Adrenal gland (tissue), 12 donors: Measurements from ENCODE around the gene MYMX. TPM values are rescaled to one million over a fixed set of nuclear protein-coding genes. Genes with fewer than 3 reads are reported as not detected.

Experiments used
- DNase-seq, 7 donors: peaks; one replicate each; pipeline ENCODE4 v3.0.0-alpha.2; 2019 to 2020
- H3K27ac ChIP-seq, 5 donors: fragments of 200-600 bp; sonication (generic) in 4 of 5; 1 replicate in 3 of 5; 2 replicates in 2 of 5; pipeline versions ENCODE4 v1.5.1 to v1.8.0; 2016 to 2020; ENCODE audit warnings: mild to moderate bottlenecking in 1 of 5
- H3K27me3 ChIP-seq: fragments of 200-600 bp; 2 replicates; pipeline ENCODE4 v1.8.0; 2021
- H3K36me3 ChIP-seq, 2 donors: fragments of 200-600 bp; replicated peaks in 1 of 2; 1 replicate in 1 of 2; 2 replicates in 1 of 2; pipeline versions ENCODE4 v1.5.1 to v1.8.0; 2018 to 2022
- H3K4me1 ChIP-seq, 2 donors: fragments of 200-600 bp; replicated peaks in 1 of 2; 1 replicate in 1 of 2; 2 replicates in 1 of 2; pipeline versions ENCODE4 v1.5.1 to v1.8.0; 2018 to 2021
- H3K4me3 ChIP-seq, 4 donors: fragments of 200-600 bp; sonication (generic) in 3 of 4; one replicate each; pipeline ENCODE4 v1.5.1; 2016 to 2018
- H3K9me3 ChIP-seq, 3 donors: fragments of 200-600 bp; sonication (generic) in 1 of 3; replicated peaks in 1 of 3; 1 replicate in 2 of 3; 2 replicates in 1 of 3; pipeline versions ENCODE4 v1.5.1 to v1.8.0; 2016 to 2021
- POLR2A ChIP-seq, 2 donors: fragments of 450-650 bp; IDR thresholded peaks; one replicate each; pipeline ENCODE4 v1.6.1; 2017; ENCODE audit warnings: antibody characterized with exemption in 2 of 2, mild to moderate bottlenecking in 2 of 2, moderate library complexity in 1 of 2
- WGBS, 4 donors: extraction: QIAGEN DNeasy Blood & Tissue Kit in 2 of 4; methylation state at CpG; one replicate each; pipeline versions ENCODE4 v1.1.5 to v1.1.7; 2013 to 2017; 5-methylcytosine and 5-hydroxymethylcytosine counted together
- intact Hi-C, 2 donors: fragments of 100-400 bp; cut with DNase I; formaldehyde crosslinking; loops; one replicate each; pipeline versions ENCODE4 v1.14.1 to v1.15.0; 2022 to 2023
- polyA plus RNA-seq, 3 donors: library from polyadenylated mRNA; stranded (reverse); fragments of 200-250 nt in 2 of 3; fragments of 350-450 nt in 1 of 3; fragmentation: Illumina TruSeq in 1 of 3; extraction: RNeasy Lipid Tissue Mini Kit (QIAGEN cat#74804) in 1 of 3; gene quantifications; one replicate each; pipeline ENCODE4 v1.2.3, GENCODE V29; 2013 to 2014
- total RNA-seq, 9 donors: library from RNA; depleted of rRNA in 4 of 9; stranded (reverse); fragments of >200 nt in 4 of 9; fragments of 120-200 nt in 1 of 9; fragmentation: NEBNext Ultra II Directional in 1 of 9; extraction: Animal tissue kit (Norgen Biotek cat#: 25700) in 1 of 9; gene quantifications; one replicate each; pipeline versions ENCODE4 v1.1.0 to v1.2.4, GENCODE V29; 2013 to 2023
- TF ChIP-seq, protein P1 (sequence below), 6 experiments: fragments of 450-650 bp in 4 of 6; fragments of 200-600 bp in 2 of 6; sonication (generic) in 1 of 6; IDR thresholded peaks; 1 replicate in 5 of 6; 2 replicates in 1 of 6; pipeline versions ENCODE4 v1.5.1 to v1.8.0; 2016 to 2021; ENCODE audit warnings: antibody characterized with exemption in 6 of 6, mild to moderate bottlenecking in 2 of 6, moderate library complexity in 1 of 6
- donor health status: healthy with polysubstance abuse.
- donor health status: Bipolar disorder and iron deficiency.
- donor health status: DM: yes; HTN: yes; CAD: no.
- donor health status: DM: no; HTN: no; CAD: no.
- donor health status: DM: no; HTN: no; CAD: no.
- donor health status: DM: yes; HTN: yes; CAD: no.

Gene MYMX
- total and polyA plus RNA-seq, 12 donors: 0.39 to 0.94 TPM; not detected in 10

DNA sequence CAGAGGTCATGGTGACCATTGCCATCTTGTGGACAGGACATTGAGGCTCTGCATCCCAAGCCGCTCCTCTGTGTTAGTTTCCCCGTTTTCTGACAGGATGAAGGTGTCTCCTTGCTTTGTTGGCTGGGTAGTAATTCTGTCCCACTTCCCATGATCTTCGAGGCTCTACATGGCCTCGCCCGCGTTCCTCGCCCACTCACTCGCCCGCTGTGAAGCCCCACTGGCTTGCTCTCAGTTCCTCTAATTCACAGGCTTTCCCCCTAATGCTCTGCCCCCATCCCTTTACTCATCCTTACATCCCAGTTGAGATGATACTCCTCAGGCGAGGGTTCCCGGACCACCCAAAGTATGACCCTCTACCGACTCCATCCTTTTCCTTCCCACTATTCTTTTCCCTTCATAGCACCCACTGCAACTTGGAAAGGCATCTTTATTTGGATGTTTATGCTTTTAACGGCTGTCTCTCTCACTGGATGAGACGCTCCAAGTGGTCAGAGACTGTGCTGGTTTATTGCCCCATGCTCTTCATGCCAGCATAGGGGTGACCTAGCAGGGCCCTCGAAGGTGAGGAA lies 41.1 kb downstream of the MYMX start:
- peaks cover 0 to 34% of the 10 kb centered on the region in 2 donors for H3K36me3 ChIP-seq
- peak overlapping the region in 3 of 5 donors; percentile 85 to 98 (median 92) for H3K27ac ChIP-seq
- H3K27me3 ChIP-seq: no peaks in the 10 kb centered on the region
- no peaks in the 10 kb centered on the region for H3K9me3 ChIP-seq
- peaks cover 13 to 29% of the 10 kb centered on the region in 2 donors for H3K4me1 ChIP-seq
- intact Hi-C loops: no loop called here
- TF ChIP-seq, protein P1, sequence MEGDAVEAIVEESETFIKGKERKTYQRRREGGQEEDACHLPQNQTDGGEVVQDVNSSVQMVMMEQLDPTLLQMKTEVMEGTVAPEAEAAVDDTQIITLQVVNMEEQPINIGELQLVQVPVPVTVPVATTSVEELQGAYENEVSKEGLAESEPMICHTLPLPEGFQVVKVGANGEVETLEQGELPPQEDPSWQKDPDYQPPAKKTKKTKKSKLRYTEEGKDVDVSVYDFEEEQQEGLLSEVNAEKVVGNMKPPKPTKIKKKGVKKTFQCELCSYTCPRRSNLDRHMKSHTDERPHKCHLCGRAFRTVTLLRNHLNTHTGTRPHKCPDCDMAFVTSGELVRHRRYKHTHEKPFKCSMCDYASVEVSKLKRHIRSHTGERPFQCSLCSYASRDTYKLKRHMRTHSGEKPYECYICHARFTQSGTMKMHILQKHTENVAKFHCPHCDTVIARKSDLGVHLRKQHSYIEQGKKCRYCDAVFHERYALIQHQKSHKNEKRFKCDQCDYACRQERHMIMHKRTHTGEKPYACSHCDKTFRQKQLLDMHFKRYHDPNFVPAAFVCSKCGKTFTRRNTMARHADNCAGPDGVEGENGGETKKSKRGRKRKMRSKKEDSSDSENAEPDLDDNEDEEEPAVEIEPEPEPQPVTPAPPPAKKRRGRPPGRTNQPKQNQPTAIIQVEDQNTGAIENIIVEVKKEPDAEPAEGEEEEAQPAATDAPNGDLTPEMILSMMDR (IDR thresholded peaks at IDR 0.05): peak in 3 of 6 experiments; percentile 23 to 45 (median 34)
- TF ChIP-seq POLR2A (IDR thresholded peaks at IDR 0.05): no peak
- no peak for DNase-seq
- WGBS, 4 donors: 23 to 29% (median 26%) methylated on average over 15 of the region's 15 CpGs
- H3K4me3 ChIP-seq: peak overlapping the region in 2 of 4 donors; percentile 92 to 100

DNA sequence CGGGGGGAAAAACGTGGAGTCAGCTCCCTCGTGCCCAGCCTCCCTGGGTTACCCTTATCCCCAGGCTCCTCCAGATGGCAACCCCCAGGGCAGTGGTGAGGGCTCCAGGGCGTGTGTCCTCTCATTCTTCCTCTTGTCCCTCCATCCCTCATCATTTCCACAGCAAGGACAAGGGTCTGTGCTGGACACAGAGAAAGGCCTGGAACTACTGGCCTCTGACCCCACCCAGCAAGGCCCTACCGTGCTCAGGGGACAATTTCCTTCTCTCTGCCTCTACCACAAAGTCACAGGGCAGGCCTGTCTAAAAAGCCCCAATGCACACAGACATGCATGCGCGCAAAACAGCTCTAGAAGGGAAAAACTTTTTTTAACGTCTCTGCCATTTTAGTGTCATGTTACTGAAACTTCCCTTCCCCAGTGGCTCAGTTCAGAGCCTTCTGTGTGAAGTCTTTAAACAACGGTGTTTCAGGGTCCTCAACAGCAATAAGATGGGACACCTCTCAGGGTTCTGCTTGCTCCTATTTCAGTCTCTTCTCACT lies 41.7 kb downstream of the MYMX start:
- Histone ChIP-seq H3K9me3 (no peaks in the 10 kb centered on the region), H3K36me3 (peaks cover 0 to 28% of the 10 kb centered on the region in 2 donors), H3K27me3 (no peaks in the 10 kb centered on the region), H3K4me3 (no peak overlapping the region), H3K27ac (peak overlapping the region in 2 of 5 donors; percentile 92 to 98), H3K4me1 (peaks cover 17 to 34% of the 10 kb centered on the region in 2 donors)
- TF ChIP-seq, protein P1 (IDR thresholded peaks at IDR 0.05): no peak
- TF ChIP-seq POLR2A (IDR thresholded peaks at IDR 0.05): no peak
- DNase-seq: no peak
- WGBS, 4 donors: 82 to 93% (median 88%) methylated on average over 9 of the region's 9 CpGs
- intact Hi-C loops: no loop called here

DNA sequence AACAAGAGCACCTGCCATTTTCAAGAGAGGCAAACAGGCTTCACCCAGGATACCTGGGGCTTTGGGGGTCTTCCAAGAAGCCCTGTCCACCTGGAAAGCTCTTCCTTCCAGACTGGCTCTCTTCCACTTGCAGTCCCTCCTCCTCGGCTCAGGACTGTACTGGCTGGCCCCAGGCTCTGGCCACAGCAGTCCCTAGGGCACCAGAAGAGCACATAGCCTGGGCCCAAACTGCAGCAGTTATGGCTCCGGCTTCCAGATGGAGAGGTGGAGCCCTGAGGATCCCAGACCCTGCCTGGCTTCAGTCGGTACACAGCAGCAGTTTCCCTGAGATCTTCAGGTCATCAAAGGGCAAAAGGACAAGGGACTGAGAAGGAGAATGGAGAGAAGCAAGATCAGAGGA lies 42.2 kb downstream of the MYMX start:
- H3K4me3 ChIP-seq: no peak overlapping the region
- no peak overlapping the region for H3K27ac ChIP-seq
- H3K4me1 ChIP-seq: peaks cover 22 to 35% of the 10 kb centered on the region in 2 donors
- no peaks in the 10 kb centered on the region for H3K9me3 ChIP-seq
- intact Hi-C loops: no loop called here
- no peaks in the 10 kb centered on the region for H3K27me3 ChIP-seq
- DNase-seq: no peak
- 86 to 97% (median 91%) methylated on average over 3 of the region's 3 CpGs for WGBS, 4 donors
- TF ChIP-seq, protein P1 (IDR thresholded peaks at IDR 0.05): no peak
- no peak for TF ChIP-seq POLR2A (IDR thresholded peaks at IDR 0.05)
- H3K36me3 ChIP-seq: peaks cover 0 to 23% of the 10 kb centered on the region in 2 donors

GRCh38 chr6:44260011-44260410 lies 43.3 kb downstream of the MYMX start:
- H3K4me3 ChIP-seq: no peak overlapping the region
- intact Hi-C loops: no loop called here
- H3K36me3 ChIP-seq: peaks cover 0 to 12% of the 10 kb centered on the region in 2 donors
- H3K9me3 ChIP-seq: no peaks in the 10 kb centered on the region
- 94 to 95% (median 94%) methylated on average over 4 to 8 of the region's 8 CpGs; no CpG with 5 or more reads in 1 of the 4 donors for WGBS, 4 donors
- H3K27me3 ChIP-seq: no peaks in the 10 kb centered on the region
- TF ChIP-seq, protein P1 (IDR thresholded peaks at IDR 0.05): no peak
- no peak for TF ChIP-seq POLR2A (IDR thresholded peaks at IDR 0.05)
- DNase-seq: no peak
- peaks cover 33 to 43% of the 10 kb centered on the region in 2 donors for H3K4me1 ChIP-seq
- no peak overlapping the region for H3K27ac ChIP-seq
